Measurements from ENCODE around the gene SBF1. TPM values are rescaled to one million over a fixed set of nuclear protein-coding genes. Genes with fewer than 3 reads are reported as not detected.

Gene SBF1
- polyA plus RNA-seq, 1 donor (not counting 4 experiments of a cell fraction or from before 2014, with no cell fraction given), result 16.2 TPM

DNA sequence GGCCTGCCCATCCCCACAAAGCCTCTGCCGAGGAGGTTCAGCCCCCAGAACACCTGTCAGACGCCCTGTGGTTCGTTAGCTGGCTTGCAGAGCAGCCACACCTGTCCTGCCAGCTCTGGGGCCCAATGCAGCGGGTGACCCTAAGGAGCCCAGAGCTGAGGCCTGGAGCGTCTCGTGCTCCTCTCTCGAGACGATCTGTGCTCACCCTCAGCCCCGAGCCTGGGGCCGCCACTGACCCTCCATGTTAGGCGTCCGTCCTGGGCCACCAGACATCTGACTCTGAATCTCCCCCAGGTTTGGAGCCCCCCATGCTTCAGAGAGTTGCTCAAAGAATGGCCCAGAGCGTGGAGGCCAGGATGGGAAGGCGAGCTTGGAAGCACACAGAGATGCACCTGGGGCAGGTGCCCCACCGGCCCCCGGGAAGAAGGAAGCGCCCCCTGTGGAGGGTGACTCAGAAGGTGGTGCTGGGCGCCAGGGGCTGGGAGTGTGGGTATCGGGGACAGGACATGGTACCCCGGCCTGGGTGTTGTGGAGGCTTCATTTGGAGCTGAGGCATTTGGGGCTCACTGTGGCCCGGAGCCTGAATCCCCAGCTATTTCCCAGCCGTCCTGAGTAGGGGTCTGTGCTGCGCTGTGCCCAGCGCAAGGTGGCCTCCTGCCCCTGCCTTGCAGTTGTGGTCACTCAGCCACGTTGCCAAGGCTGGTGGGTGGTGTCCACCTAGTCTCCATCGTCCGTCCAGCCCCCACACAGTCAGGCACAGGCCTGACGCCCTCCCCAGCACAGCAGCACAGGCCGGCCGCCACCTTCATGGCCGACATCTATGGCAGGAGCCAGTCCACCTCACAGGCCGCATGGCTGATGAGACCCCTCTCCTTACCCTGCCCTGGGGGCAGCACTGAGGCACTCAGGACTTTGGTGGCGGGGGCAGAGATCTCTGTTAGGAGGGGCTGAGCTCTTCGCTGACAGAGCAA, 36.2 kb downstream of the SBF1 start:
- H3K4me3 ChIP-seq (ENCODE audit: control insufficient read depth in 2 of 3, extremely low read depth in 1 of 3, insufficient read depth in 2 of 3, low read depth in 1 of 3, low read length in 3 of 3), result no peak overlapping the region
- H4K20me1 ChIP-seq (ENCODE audit: control insufficient read depth, extremely low read depth, insufficient read depth, low read length), result peaks cover 5% of the 10 kb centered on the region
- peaks cover 9% of the 10 kb centered on the region for H3K4me1 ChIP-seq (ENCODE audit: control insufficient read depth, extremely low read depth, insufficient read depth, low read length)
- H3K9me3 ChIP-seq (ENCODE audit: control insufficient read depth, low read depth, low read length), result no peaks in the 10 kb centered on the region
- no peak for TF ChIP-seq CTCF (optimal IDR thresholded peaks at IDR 0.05 in 1 of 3, IDR thresholded peaks at IDR 0.05 in 1 of 3, conservative IDR thresholded peaks at IDR 0.05 in 1 of 3; ENCODE audit: extremely low read depth in 1 of 3, insufficient read depth in 2 of 3, low read length in 3 of 3)
- no peak for TF ChIP-seq EZH2 (IDR thresholded peaks at IDR 0.05; ENCODE audit: low read length)
- H3K4me2 ChIP-seq (ENCODE audit: control insufficient read depth, extremely low read depth, insufficient read depth, low read depth, low read length), result no peak overlapping the region
- FAIRE-seq, result no peak
- no peak overlapping the region for H3K9ac ChIP-seq (ENCODE audit: control insufficient read depth, extremely low read depth, insufficient read depth, low read length)
- peaks cover 4 to 31% of the 10 kb centered on the region in 2 experiments for H3K36me3 ChIP-seq (ENCODE audit: control insufficient read depth in 2 of 2, extremely low read depth in 1 of 2, insufficient read depth in 2 of 2, low read length in 2 of 2)
- no peak overlapping the region for H3K27ac ChIP-seq (ENCODE audit: control insufficient read depth, insufficient read depth, low read length)
- dilution Hi-C loops (cut with MboI; ENCODE audit: extremely low pct_ligation_motif_present, low sequenced_read_pairs), result no loop called here
- no peak for DNase-seq (ENCODE audit: low read depth, low spot score)
- no peak overlapping the region for H2AFZ ChIP-seq (ENCODE audit: control insufficient read depth, low read length)
- no peaks in the 10 kb centered on the region for H3K27me3 ChIP-seq (ENCODE audit: control insufficient read depth, extremely low read depth, insufficient read depth, low read length)
- H3K79me2 ChIP-seq (ENCODE audit: control insufficient read depth, insufficient read depth, low read length), result no peaks in the 10 kb centered on the region
- H3K9me1 ChIP-seq (ENCODE audit: control insufficient read depth, extremely low read depth, insufficient read depth, low read length), result no peaks in the 10 kb centered on the region

DNA sequence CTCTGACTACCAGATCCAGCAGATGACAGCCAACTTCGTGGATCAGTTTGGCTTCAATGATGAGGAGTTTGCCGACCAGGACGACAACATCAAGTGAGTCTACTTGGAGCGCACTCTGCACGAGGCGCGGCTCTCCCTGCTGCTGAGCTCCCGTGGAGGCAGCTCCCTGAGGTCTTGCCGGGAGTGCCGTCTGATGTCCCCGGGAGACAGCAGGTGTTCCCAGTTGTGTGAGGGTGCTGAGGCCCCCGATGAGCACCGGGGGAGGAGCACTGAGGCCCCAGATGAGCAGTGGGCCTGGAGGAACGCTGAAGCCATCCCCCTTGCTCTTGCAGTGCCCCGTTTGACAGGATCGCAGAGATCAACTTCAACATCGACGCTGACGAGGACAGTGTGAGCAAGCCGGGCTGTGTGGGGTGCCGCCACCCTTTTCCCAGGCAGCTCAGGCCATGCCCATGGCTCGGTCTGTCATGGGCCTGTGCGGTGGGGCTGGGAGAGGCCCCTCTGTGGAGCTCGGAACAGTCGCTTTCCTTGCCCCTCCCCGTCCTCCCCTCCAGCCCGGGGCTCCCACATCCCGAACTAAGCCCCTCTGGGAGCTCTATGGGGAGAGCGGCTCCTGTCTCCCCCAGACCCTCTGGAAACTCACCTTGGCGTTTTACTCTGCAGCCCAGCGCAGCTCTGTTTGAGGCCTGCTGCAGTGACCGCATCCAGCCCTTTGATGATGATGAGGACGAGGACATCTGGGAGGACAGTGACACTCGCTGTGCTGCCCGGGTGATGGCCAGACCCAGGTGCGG, 37.1 kb downstream of the SBF1 start:
- Histone ChIP-seq H3K36me3 (ENCODE audit: control insufficient read depth in 2 of 2, extremely low read depth in 1 of 2, insufficient read depth in 2 of 2, low read length in 2 of 2) (peaks cover 4 to 33% of the 10 kb centered on the region in 2 experiments), H3K9ac (ENCODE audit: control insufficient read depth, extremely low read depth, insufficient read depth, low read length) (no peak overlapping the region), H3K9me3 (ENCODE audit: control insufficient read depth, low read depth, low read length) (no peaks in the 10 kb centered on the region), H3K4me3 (ENCODE audit: control insufficient read depth in 2 of 3, extremely low read depth in 1 of 3, insufficient read depth in 2 of 3, low read depth in 1 of 3, low read length in 3 of 3) (no peak overlapping the region), H3K9me1 (ENCODE audit: control insufficient read depth, extremely low read depth, insufficient read depth, low read length) (no peaks in the 10 kb centered on the region), H2AFZ (ENCODE audit: control insufficient read depth, low read length) (no peak overlapping the region), H3K27me3 (ENCODE audit: control insufficient read depth, extremely low read depth, insufficient read depth, low read length) (no peaks in the 10 kb centered on the region), H3K4me1 (ENCODE audit: control insufficient read depth, extremely low read depth, insufficient read depth, low read length) (peaks cover 9% of the 10 kb centered on the region), H4K20me1 (ENCODE audit: control insufficient read depth, extremely low read depth, insufficient read depth, low read length) (peaks cover 5% of the 10 kb centered on the region), H3K79me2 (ENCODE audit: control insufficient read depth, insufficient read depth, low read length) (no peaks in the 10 kb centered on the region), H3K4me2 (ENCODE audit: control insufficient read depth, extremely low read depth, insufficient read depth, low read depth, low read length) (no peak overlapping the region), H3K27ac (ENCODE audit: control insufficient read depth, insufficient read depth, low read length) (no peak overlapping the region)
- TF ChIP-seq CTCF (optimal IDR thresholded peaks at IDR 0.05 in 1 of 3, IDR thresholded peaks at IDR 0.05 in 1 of 3, conservative IDR thresholded peaks at IDR 0.05 in 1 of 3; ENCODE audit: extremely low read depth in 1 of 3, insufficient read depth in 2 of 3, low read length in 3 of 3) (no peak), EZH2 (IDR thresholded peaks at IDR 0.05; ENCODE audit: low read length) (no peak)
- DNase-seq (ENCODE audit: low read depth, low spot score) (no peak), FAIRE-seq (no peak)
- dilution Hi-C loops (cut with MboI; ENCODE audit: extremely low pct_ligation_motif_present, low sequenced_read_pairs), result no loop called here

All from keratinocyte (primary cell).